HG03565 (cell line): ENCODE data around the gene KCNQ2.

ENCODE experiments used
- ATAC-seq: cut with Tn5 transposase; IDR thresholded peaks from one replicate; pipeline ENCODE4 v1.9.1; 2021; ENCODE audit warnings: mild to moderate bottlenecking, moderate library complexity; ENCODE audit not compliant: unreplicated experiment

The KCNQ2 gene

DNA sequence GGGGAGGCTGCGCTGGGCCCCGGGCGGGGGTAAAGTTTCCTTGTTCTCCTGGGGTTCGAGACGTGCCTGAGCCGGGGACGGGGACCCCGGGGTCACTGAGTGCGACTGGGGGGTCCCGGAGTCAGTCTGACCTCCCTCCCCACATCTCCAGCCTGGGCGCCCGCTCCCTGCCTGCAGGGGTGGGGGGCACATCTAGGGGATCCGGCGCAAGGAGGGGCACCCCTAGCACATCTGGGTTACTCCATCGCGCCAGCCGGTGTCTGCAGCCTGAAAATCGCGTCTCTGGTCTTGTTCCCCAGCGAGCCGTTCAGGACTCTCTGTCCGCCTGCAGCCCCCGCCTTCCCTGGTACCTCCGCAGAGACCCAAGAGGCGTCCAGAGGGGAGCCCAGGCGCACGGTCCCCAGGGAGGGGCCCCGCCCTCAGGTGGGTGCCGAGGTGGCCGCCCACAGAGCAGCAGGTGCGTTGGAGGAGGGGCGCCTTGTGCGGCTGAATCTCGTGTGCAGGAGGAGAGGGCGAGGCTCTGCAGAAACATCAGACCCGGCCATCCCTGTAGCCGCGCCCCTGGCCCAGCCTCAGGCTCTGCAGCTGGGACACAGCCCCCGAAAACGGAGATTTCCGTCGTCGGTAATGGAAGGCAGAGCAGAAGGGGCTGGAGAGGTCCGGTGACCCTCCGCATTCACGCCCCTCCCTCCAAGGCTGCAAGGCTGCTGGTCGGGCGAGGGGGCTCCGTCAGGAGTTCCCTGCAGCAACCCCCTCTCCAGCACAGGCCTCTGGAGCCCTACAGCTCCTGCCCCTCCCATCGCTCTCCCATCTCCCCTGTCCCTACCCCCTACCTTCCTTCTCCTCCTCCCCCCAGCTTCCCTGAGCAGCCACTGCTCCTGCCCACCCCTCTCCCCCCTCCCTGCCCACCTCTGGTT is 110.7 kb downstream of the KCNQ2 start:
- no peak for ATAC-seq

DNA sequence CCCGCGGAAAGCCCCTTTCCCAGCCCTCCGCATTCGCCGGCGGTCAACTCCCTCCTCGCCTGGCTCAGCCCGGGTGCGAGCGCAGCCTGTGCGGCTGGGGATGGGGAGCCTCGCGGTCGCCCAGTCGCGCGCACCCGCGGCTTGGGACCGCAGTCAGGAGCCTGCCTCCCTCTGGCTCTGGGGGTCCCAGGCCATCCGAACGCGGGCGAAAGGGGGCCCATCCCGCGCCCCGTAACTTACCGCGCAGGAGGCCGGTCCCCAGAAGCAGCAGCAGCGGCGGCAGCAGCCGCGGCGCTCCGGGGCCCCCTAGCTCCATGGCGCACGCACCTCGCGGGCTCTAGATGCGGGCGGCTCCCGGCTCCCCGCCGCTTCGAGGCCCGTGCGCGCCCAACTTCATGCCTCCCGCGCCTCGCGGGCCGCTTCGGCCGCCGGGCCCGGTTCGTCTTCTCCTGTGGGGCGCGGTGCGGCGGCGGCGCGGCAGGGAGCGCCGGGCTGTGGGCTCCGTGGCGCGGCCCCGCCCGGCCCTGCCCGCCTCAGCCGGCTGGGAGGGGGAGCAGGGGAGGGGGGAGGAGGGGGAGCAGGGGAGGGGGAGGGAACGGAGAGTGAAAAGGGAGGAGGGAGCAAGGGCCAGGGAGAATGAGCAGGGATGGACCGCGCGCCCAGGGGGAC is 111.5 kb downstream of the KCNQ2 start, which contains the start of gene CHRNA4:
TSS of gene CHRNA4 (minus strand) at position 500 of the 669 bp plus-strand sequence. CDS start at position 316, 184 bp downstream.
- no peak for ATAC-seq

DNA sequence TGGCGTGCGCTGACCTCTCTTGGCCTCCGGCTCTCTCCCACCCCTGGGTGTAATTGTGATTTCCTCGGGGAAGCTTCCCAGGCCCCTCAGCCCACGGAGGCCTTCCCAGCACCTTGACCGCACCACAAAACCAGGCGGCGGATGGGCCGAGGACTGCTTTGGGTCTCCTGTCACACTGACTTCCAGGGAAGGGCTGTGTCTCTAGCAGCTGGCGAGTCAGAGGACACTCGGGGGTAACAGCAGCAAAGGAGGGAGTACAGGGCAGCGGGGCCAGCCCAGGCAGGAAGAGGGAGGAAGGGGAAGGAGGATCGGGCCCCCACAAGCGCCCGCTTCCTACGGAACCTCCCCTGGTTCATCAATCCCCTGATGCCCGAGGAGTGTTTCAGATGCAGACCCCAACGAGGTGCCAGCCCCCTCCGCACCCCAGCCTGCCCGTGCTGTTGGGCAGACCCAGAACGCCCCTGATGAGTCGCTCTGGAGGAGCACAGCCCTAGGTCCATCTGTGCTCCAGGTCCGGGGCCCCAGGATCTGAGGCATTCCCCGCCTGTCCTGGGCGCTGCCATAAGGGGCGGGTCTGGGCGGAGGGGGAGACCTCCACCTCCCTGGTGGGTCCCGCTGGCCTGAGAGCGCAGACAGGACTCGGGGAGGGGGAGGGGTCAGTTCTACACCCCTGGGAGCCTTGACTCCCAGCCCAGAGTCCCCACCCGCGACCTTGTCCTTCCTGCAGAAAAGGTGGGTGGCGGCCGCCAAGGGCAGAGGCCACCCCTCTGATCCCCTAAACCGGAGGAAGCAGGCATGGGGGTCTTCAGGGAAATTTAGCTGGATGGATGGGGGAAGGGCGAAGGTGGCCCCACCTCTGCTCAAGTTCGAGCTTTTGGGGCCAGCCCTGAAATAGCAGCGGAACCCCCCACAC is 112.3 kb downstream of the KCNQ2 start:
- no peak for ATAC-seq

- ATAC-seq, result no peak
Measured at GRCh38 chr20:63359164-63359934, 113.1 kb downstream of the KCNQ2 start.

DNA sequence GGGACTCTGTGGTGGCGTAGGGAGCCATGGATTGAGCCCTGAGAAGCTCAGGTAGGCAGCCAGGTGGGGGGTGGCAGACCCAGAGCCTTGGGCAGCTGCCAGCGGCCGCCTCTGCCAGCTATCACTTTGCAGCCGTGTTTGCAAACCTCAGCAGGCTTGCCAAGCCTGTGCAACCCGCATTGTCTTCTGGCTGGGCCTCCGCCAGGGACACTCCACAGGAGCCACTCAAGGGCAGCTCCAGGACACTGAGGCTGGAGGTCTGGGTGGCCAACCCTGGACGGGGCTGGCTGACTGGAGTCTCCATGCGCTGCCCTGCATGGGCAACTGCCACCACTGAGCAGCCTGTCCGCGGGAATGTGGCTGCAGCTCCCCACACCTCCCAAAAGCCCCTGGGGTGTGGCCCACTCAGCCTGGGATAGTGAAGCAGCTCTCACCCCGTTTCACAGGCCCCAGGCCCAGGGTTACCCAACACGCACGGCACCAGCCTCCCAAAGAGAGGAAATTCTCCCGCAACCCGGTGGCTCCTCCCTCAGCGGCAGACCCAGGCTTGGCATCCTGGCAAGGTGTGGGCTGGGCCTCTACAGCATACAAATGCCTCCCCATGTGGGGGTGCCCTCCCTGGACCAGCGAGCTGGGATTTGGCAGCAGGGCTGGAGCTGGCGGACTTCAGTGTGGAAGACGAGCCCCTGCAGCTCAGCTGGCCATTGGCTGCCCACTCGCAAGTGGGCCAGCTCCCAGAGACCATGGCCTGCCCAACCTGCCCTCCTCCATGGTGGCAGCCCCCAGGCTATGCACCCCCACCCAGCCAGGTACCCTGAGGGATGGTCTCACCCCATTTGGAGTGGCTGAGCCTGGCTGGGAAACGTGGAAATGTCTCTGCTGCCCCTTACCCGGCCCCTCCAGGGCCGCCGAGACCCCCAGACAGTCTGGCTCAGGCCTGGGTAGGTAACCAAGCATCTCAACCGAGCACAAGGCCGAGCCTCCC is 114.2 kb downstream of the KCNQ2 start:
- no peak for ATAC-seq

DNA sequence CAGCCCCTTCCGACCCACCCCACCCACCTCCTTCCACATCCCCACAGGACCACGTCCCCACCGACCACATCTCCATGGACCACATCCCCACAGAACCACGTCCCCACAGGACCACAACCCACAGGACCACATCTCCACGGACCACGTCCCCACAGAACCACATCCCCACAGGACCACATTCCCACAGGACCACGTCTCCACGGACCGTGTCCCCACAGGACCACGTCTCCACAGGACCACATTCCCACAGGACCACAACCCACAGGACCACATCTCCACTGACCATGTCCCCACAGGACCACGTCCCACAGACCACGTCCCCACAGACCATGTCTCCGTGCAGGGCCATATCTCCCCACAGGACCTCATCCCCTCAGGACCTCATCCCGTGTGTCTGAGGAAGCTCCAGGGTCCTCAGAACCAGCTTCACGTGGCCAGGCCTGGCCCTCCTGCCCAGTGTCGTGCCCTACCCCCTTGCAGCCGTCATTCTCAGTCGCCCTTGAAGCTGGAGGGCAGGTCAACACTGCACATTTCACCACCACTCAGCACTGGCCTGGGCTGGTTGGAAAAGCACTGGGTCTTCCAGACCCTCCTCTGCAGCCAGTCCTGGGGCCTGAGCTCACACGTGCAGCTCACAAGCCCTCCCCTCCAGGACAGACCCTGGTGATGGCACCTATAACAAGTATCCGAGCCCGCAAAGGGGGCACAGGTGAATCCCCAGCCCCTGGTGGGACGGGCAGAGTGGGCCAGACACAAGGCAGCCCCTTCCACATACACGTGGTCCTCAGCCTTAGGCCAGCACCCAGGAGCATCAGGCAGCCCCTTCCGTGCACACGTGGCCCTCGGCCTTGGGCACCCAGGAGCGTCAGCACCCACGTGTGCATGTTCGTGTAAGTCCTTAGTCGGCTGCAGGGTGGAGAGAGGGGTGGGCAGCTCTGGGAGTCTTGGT is 115.2 kb downstream of the KCNQ2 start:
- no peak for ATAC-seq

- no peak for ATAC-seq
Measured at GRCh38 chr20:63356511-63356910, 115.9 kb downstream of the KCNQ2 start.

- ATAC-seq, result no peak
Measured at GRCh38 chr20:63355781-63356295, 116.6 kb downstream of the KCNQ2 start.

DNA sequence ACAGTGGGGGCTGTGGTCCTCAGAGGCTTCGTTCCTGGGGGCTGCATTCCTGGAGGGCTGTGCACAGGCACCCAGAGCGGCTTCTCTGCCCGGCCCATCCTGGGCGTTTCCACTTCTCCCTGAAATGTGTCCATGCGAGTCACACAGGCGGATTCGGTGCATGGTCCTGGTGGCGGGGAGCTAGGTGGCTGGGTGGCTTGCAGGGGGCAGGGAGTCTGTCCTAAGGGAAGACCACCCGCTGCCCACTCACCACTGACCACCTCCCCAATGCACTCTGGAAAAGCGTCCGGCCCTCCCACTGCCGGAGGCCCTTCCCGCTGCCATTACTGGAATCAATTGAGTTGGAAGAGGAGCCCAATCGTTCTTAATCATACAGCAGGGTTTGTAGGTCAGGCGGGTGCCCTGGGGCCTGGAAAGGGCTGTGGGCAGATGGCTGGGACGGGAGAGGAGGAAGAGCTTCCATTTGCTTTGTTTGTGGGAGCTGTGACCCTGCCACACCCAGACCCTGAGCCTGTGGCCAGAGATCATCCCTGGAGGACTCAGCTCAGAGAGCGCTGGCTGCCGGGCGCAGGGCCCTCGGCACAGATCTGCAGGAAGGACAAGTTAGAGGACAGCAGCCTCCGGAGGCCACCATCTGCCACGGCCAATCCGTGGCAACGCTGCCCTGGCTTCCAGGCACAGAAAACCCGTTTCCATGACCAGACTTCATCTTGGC is 117.7 kb downstream of the KCNQ2 start:
- no peak for ATAC-seq

- no peak for ATAC-seq
Measured at GRCh38 chr20:63352811-63353221, 119.6 kb downstream of the KCNQ2 start.

- ATAC-seq, result no peak
Measured at GRCh38 chr20:63351811-63352591, 120.5 kb downstream of the KCNQ2 start.

DNA sequence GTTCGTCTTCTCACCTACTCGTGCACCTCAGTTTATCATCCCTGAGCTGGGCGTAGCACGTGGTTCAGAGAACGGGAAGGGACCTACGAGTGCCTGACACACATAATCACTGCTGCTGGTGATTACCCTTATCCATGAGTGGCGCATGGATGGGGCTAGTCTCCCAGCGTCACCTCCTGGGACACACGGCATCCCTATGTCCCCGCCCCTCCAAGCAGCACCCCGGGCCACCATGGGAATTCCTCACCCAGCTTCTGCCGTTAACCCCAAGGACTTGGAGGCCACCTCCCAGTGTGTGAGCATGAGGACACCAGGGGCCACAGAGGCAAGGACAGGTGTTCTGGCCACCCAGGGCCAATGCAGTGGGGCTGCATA is 121.1 kb downstream of the KCNQ2 start:
- ATAC-seq, result no peak

DNA sequence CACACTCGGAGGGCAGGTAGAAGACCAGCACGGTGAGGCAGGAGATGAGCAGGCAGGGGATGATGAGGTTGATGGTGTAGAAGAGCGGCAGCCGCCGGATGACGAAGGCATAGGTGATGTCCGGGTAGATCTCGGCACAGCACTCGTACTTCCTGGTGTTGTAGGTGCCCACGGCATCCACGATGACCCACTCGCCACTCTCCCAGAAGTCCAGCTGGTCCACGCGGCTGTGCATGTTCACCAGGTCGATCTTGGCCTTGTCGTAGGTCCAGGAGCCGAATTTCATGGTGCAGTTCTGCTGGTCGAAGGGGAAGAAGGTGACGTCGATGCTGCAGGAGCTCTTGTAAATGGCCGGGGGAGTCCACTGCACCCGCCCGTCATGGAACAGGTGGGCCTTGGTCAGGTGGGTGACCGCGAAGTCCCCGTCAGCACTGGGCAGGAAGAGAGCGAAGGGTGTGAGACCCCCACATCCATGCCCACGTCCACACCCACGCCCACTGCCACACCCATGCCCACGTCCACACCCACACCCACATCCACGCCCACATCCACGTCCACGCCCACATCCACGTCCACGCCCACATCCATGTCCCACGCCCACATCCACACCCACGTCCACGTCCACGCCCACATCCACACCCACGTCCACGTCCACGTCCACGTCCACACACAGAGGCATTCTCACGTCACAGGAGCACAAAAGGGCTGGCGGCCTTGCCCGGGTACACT is 121.7 kb downstream of the KCNQ2 start:
- no peak for ATAC-seq
